Suppressor macrophage (primary cell): Measurements from ENCODE around the gene CAMK4.
"Not testable (repeated sequence)": the region's sequence is repeated elsewhere in the genome, so short reads cannot be mapped to it uniquely, and the experiment has no call there.

ENCODE experiments used
- DNase-seq, 4 experiments: peaks; one replicate each; pipeline ENCODE4 v3.0.0-alpha.2; 2020 to 2022

CAMK4 gene

GRCh38 chr5:111385051-111385450 lies 160.9 kb downstream of the CAMK4 start:
- DNase-seq: no peak

- no peak for DNase-seq
Measured at GRCh38 chr5:111385970-111386831, 162.0 kb downstream of the CAMK4 start.

- DNase-seq: no peak
Measured at GRCh38 chr5:111386832-111387162, 162.6 kb downstream of the CAMK4 start.

- no peak for DNase-seq
Measured at GRCh38 chr5:111387361-111387760, 163.2 kb downstream of the CAMK4 start.

GRCh38 chr5:111389390-111390082 lies 165.4 kb downstream of the CAMK4 start:
- DNase-seq: no peak

GRCh38 chr5:111392181-111392580 lies 168.0 kb downstream of the CAMK4 start:
- DNase-seq: peak in 2 of 4 experiments; percentile 2 to 3

GRCh38 chr5:111394586-111394985 lies 170.4 kb downstream of the CAMK4 start:
- peak in 2 of 4 experiments; percentile 3 to 12 for DNase-seq

- DNase-seq: no peak
Measured at GRCh38 chr5:111398013-111398412, 173.8 kb downstream of the CAMK4 start.

- DNase-seq: no peak
Measured at GRCh38 chr5:111399113-111399512, 174.9 kb downstream of the CAMK4 start.

- DNase-seq: no peak
Measured at GRCh38 chr5:111401906-111402305, 177.7 kb downstream of the CAMK4 start.

GRCh38 chr5:111404270-111404769 lies 180.1 kb downstream of the CAMK4 start:
- no peak for DNase-seq

GRCh38 chr5:111407562-111407961 lies 183.4 kb downstream of the CAMK4 start:
- DNase-seq: no peak

GRCh38 chr5:111408817-111409216 lies 184.6 kb downstream of the CAMK4 start:
- no peak for DNase-seq

GRCh38 chr5:111409266-111409665 lies 185.1 kb downstream of the CAMK4 start:
- not testable (repeated sequence) for DNase-seq

- not testable (repeated sequence) for DNase-seq
Measured at GRCh38 chr5:111410067-111410466, 185.9 kb downstream of the CAMK4 start.

- DNase-seq: no peak
Measured at GRCh38 chr5:111411301-111411700, 187.1 kb downstream of the CAMK4 start.

GRCh38 chr5:111412593-111412992 lies 188.4 kb downstream of the CAMK4 start:
- no peak for DNase-seq

- no peak for DNase-seq
Measured at GRCh38 chr5:111415053-111415452, 190.9 kb downstream of the CAMK4 start.

GRCh38 chr5:111422245-111422644 lies 198.1 kb downstream of the CAMK4 start:
- no peak for DNase-seq

- DNase-seq: no peak
Measured at GRCh38 chr5:111422747-111423720, 198.8 kb downstream of the CAMK4 start.

- DNase-seq: no peak
Measured at GRCh38 chr5:111425205-111425604, 201.0 kb downstream of the CAMK4 start.

GRCh38 chr5:111427762-111428161 lies 203.6 kb downstream of the CAMK4 start:
- DNase-seq: no peak
